GM19035 (cell line): ENCODE measurements around the gene HAPLN2.
"Not testable (repeated sequence)": the region's sequence is repeated elsewhere in the genome, so short reads cannot be mapped to it uniquely, and the experiment has no call there.

Experiments used
- ATAC-seq: cut with Tn5 transposase; IDR thresholded peaks from one replicate; pipeline ENCODE4 v1.9.1; 2021; ENCODE audit not compliant: unreplicated experiment

The HAPLN2 gene

DNA sequence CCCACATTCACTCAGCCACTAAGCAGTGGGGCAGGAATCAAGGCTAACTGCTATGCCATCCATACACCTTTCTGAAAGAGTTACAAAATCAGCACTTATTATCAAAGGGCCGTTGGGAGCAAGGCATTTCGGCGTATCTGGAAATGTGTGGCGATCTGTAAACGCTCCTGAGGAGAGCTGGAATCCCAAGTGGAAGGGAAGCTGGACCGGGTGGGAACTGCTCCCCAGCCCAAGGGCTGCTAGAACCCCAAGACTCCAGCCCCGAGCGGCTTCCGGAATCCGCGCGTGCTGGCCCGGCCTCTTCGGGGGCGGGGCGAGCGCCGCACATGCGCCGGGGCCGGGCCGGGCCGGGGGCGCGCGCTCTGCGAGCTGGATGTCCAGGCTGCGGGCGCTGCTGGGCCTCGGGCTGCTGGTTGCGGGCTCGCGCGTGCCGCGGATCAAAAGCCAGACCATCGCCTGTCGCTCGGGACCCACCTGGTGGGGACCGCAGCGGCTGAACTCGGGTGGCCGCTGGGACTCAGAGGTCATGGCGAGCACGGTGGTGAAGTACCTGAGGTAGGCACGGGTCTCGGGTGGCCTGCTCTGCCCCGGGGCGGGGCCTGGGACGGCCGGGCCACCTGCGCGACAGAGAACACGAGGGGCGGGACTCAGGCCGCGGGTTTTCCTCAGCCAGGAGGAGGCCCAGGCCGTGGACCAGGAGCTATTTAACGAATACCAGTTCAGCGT is 27.6 kb upstream of the HAPLN2 start, which contains the start of gene NAXE:
NAXE (plus strand) TSS at position 345 of the 726 bp plus-strand sequence; CDS start at position 374, 29 bp downstream.
- peak; percentile 83 for ATAC-seq

DNA sequence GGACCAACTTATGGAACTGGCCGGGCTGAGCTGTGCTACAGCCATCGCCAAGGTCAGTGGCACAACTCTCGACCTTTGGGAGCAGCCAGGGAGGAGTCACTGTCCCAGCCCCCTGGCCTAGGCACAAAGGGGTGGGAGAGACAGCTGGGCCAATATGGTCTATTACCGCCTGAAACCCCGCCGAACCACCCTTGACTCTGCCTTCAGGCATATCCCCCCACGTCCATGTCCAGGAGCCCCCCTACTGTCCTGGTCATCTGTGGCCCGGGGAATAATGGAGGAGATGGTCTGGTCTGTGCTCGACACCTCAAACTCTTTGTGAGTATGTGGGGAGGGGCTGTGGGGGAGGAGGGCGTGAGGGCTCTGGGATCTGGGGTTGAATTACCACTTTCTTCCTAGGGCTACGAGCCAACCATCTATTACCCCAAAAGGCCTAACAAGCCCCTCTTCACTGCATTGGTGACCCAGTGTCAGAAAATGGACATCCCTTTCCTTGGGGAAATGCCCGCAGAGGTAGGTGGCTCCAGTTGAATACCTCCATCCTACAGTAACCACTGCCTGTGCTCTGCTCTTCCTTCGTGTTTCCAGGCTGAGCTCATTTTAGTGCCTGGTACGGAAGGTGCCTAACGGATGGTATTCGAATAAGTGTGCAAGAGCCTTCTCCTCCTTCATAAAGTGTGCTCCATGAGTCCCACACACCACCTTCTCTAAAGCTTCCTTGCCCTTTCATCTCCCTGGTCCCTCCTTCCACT is 26.9 kb upstream of the HAPLN2 start:
- no peak for ATAC-seq

DNA sequence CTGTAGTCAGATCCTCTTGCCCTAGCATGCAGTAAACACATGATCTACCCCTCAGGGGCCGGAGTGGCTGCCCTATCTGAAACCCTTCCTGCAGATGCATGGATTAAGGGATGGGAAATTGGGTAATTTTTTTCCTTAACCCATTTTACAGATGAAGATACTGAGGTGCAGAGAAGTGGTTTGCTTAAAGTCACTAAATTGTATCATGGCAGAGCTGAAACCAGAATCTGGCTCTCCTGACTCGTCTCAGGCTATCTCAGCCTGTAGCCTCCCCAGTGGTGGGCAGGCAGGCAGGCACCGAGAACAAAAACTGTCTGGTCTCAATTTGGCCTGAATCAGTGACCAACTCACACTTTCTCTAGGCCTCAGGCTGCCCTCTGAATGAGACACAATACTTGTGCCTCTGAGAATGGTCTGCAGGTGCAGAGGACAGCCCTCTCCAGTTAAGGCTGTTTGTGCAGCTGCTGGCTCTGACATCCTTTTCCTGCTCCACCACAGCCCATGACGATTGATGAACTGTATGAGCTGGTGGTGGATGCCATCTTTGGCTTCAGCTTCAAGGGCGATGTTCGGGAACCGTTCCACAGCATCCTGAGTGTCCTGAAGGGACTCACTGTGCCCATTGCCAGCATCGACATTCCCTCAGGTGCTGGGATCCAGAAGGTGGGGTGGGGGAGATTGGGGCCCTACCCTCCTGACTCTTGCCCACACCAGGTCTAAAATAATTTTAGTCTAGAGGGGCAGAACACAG is 26.1 kb upstream of the HAPLN2 start:
- no peak for ATAC-seq

DNA sequence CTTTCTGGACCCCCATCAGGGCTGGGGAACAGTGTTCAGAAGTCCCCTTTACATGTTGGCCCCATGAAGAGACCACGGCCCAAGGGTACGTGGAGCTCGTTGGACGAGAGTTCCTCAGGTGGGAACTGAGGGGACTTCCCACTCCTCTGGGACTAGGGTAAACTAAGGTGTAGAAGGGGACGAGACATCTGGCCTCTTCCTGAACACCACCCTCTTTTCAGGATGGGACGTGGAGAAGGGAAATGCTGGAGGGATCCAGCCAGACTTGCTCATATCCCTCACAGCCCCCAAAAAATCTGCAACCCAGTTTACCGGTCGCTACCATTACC is 25.6 kb upstream of the HAPLN2 start:
- ATAC-seq = no peak

DNA sequence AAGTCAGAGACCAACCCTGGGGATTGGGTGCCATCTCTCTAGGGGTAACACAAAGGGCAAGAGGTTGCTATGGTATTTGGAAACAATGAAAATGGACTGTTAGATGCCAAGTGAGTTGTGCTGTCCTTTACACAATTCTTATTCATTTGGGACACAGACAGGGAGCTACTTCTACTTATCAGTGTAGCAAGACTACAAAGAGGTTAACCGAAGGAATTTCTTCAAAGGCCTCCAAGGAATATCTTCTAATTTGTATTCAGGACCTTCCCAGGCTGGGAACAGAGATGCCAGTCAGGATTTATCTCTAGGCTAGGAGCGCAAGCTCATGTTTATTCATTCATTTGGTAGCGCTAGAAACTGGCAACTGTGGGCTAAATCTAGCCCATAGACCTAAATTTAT is 25.0 kb upstream of the HAPLN2 start:
- no peak for ATAC-seq

DNA sequence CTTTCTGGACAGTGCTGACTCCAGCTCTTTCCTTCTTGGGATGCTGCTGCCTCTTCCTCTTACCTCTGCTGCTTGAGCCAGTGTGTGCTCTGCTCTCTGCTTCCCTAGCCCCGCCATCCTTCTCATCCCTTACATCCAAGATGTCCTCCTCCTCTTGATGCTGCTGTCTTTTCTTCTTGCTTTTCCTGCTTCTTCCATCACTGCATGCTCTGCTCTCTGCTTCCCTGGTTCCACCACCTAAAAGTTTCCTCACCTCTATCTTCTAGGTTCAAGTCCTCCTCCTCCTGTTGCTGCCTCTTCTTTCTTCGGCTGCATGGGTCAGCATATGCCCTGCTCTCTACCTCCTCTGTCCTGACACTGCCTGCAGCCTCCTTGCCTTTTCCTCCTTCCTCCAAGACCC is 24.2 kb upstream of the HAPLN2 start:
- no peak for ATAC-seq

DNA sequence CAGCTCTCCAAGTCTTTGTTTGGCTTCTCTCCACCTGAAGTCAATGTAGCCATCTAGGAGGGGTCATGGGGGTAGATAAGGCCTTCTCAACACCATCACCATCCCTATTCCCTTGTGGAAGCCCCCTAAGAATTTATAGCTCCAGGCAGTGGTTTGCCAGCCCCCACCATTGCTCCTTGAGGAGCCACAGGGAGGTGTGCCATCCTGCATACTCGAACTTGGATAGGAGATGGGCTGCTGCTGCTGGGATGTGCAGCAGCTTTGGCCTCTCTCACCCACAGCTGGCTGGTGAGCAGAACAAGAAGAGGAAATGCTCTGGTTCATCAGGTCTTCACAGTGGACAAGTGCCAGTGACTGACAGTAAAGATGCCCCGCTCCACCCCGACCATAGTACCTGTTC is 22.8 kb upstream of the HAPLN2 start:
- ATAC-seq = no peak

DNA sequence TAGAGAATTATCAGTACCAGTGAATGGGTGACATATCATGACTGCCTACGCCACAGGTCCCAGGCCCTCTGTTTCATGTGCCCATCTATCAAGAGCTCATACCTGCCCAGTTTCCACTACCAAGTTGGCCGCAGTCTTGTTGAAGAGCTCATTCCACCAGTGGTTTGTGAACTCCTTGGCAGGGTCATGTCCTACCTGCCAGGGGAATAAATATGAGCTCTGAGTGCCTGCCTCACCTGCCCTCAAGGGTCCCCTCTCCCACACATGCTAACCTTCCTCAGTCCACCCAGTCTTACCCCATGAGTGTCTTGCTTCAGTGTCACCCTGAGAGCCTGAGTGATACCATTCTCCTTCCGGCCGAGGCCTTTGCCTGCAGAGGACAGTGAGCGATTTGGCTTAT is 21.1 kb upstream of the HAPLN2 start:
- no peak for ATAC-seq

DNA sequence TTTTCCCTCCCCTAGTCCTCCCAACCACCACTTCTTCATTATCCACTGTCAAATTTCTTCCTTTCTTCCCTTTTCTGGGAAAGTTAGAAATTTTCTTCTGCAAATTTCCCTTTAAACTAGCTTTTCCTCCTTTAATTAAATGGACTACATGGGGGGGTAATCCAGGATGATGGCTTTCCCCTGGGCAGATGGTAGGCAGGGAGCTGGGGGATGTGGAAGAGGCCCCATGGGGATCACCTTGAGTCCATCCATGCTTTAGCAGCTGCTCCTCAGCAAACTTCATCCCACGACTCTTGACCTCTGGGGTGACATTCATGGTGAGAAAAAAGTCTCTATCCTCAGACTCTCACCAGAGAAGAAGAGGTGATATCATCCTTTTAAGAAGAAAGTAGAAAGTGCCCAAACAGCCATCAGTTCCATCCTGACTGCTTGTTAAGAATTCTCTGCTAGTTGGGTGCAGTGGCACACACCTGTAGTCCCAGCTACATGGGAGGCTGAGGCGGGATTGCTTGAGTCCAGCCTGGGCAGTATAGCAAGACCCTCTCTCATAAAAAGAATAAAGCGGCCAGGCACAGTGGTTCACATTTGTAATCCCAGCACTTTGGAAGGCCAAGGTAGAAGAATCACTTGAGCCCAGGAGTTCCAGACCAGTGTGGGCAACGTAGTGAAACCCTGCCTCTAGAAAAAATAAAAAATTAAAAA is 20.3 kb upstream of the HAPLN2 start:
- no peak for ATAC-seq

DNA sequence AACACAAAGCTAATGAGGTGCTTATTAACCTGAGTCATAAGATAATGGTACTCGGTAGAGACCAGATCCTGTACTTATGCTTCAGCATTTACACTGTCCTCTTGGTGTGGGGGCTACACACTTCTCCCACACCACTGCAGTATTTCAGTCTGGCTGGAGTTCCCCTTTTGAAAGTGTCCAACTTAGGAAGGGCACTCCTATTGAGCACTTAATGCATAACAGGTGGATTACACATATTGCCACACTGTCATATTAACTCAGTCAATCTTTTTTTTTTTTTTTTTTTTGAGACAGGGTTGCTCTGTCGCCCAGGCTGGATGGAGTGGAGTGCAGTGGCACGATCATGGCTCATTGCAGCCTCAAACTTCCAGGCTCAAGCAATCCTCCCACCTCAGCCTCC is 19.4 kb upstream of the HAPLN2 start:
- no peak for ATAC-seq

DNA sequence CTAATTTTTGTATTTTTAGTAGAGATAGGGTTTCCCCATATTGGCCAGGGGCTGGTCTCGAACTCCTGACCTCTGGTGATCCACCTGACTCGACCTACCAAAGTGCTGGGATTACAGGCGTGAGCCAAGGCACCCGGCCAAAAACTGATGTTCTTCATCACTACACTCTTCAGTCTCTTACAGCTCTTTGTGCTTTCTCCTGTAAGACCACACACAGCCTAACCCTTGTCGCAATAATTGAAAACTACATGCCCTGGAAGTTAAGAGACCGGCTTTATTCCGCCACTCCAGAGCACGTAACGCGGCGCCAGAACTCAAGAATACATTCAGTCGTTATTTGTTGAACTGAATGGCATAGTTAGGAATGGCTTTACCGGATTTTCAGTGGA is 18.5 kb upstream of the HAPLN2 start:
- peak; percentile 5 for ATAC-seq

DNA sequence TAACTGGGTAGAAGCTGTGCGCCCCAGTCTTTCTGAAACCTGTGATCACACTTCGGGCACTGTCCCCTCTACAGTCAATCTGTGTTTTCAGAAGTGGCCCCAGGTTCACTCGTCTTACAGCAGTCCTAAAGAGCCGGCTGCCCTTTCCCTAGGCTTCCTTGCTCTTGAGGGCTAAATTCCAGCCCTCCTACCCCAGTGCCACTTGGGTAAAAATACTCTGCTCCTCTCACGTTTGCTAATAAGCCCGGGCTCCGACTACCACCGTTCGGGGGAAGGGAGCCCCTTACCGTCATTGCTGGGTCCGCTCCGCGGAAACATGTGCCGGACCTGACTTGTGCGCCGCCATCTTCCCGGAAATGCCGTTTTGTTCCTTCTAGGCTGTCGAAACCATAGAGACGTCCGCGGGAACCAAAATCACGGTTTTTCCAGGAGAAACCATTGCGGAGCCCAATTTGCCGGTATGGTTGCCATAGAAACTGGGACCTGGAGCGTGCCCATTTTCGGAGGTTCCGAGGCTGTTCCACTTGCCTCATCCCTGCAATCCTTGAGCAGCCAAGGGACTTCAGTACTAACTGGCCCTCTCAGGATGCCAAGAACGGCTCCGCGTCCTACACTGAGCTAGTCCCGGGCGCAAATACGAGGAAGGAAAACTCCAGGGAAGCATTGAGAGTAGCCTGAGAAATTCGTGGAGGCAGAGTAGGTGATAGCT is 17.9 kb upstream of the HAPLN2 start, which contains the start of gene GPATCH4:
GPATCH4 (minus strand) TSS at position 358 of the 709 bp plus-strand sequence.
- peak; percentile 62 for ATAC-seq

DNA sequence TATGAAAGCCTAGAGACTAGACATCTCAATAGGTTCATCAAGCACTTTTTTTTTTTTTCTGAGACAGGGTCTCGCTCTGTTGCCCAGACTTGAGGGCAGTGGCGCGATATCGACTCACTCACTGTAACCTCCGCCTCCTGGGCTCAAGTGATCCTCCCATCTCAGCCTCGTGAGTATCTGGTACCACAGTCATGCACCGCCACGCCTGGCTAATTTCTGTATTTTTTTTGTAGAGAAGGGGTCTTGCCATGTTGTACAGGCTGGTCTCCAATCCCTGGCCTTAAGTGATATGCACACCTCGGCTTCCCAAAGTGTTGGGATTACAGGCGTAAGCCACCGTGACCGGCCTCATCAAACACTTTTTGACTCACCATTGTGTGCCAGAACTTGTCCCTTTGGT is 17.3 kb upstream of the HAPLN2 start:
- ATAC-seq = no peak

DNA sequence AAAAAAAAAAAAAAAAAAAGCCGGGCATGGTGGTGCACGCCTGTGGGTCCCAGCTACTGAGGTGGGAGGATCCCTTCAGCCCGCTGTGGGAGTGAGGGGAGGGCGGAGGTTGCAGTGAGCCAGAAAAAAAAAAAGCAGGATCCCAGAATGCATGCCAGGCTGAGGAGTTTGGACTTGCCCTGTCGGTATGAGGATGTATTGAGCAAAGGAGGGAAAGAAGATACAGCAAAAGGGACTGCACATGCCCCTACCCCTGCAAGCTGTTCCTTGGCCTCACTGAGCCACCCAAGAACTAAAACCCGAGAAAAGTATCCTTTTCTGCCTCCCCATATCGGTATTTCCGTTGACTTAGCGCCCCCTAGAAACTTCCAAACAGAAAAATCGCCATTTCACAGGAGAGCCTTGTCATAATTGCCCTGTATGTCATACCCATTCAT is 16.6 kb upstream of the HAPLN2 start:
- no peak for ATAC-seq

DNA sequence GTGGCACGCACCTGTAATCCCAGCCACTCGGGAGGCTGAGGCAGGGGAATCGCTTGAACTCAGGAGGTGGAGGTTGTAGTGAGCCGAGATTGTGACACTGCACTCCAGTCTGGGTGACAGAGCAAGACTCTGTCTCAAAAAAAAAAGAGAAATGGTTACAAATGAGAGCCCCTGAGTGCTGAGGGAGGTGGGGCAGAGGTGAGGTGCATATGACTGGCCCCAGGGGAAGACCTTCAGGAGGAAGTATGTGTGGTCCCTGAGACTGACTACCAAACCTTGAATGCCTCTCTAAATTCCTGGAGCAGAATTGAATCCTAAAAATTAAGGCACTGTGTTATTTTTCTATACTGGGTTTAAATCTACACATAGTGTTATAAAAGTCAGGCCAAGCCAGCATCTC is 11.9 kb upstream of the HAPLN2 start:
- ATAC-seq = not testable (repeated sequence)

DNA sequence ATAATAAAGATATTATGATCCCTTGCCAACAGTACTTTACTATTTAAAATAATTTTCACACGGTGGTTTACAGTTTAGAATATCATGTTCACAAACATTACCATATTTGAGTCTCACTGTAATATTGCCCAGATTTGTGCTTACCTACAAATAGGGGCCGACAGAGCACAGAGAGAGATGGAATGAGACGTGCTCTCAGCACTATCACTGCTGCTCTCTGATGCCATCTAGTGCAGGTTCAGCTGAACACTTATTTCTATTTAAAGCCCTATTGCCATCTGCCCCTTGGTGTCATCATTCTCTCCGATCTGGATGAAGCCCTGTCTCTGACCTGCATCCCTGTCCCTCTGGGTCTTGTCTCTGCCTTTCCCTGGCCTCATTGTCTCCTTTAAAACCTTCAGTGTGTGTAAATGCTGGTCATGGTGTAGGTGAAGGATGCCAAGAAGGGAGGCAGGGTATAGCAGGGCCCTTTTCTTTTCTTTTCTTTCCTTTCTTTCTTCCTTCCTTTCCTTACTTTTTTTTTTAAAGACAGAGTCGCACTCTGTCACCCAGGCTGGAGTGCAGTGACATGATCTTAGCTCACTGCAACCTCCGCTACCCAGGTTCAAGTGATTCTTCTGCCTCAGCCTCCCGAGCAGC is 11.1 kb upstream of the HAPLN2 start:
- peak; percentile 62 for ATAC-seq

DNA sequence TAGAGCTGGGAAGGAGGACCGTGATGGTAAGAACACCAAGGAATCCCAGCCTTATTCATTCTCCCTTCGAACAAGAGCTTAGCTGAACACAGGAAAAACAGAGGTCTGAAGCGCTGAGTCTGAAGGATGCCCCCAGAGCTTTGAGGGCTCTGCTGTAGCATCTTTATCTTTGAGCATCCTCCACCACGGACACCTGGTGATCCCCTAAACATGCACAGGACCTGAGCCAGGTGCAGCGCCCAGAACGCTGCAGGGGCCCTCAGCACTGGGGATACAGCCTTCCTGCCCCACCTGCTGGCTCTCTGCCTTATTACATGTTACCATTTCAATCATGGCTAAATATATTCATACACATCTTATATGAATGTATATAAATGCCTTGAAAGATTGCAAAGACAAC is 10.2 kb upstream of the HAPLN2 start:
- no peak for ATAC-seq

DNA sequence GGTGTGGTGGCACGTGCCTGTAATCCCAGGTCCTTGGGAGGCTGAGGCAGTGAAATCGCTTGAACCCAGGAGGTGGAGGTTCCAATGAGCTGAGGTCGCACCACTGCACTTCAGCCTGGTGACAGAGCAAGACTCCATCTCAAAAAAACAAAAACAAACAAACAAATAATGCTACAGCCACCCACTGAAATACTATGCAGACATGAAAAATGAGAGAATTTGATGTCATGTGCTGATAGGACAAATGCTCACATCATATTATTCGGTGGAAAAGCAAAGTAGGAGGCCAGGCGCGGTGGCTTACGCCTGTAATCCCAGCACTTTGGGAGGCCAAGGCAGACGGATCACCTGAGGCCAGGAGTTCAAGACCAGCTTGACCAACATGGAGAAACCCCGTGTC is 9.1 kb upstream of the HAPLN2 start:
- not testable (repeated sequence) for ATAC-seq

DNA sequence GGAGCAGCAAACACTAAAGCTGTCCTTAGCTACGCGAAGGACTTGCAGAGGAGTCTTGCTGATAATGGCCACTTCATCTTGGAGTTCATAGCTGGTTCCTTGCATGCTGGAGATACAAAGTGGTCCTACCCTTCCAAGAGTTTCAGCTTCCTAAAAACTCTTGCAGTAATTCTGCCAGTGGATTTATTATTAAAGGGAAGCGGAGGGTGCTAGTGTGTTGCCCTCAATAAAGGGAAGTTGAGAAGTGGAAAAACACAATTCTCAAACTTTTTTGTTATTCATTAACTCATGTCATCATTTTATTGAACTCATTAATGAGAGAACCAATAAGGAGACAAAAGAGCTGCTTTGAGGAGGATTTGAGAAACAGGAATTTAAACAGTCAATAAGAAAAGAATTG is 6.5 kb upstream of the HAPLN2 start:
- no peak for ATAC-seq

DNA sequence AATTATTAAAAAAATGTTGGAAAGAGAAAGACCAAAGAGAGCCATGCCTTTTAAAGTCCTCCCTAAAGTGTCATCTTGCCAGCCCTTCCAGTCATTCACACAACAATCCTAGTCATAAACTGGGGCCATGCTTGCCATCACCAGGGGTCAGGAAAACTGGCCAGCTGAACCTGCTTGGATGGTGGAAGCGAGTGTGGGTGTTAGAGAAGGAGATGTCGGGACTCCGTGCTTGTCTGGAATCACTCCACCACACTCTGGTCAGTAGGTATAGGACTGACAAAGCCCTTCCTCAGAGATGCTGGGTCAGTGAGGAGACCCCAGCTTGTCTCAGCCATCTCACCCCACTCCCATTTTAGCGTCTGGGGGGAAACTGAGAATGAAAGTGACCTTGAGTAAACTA is 3.3 kb upstream of the HAPLN2 start:
- ATAC-seq = no peak
